Neural cell (in vitro differentiated cells): Measurements from ENCODE around the gene CCDC102A.

ENCODE experiments used
- CTCF ChIP-seq: fragments of 450-650 bp; IDR thresholded peaks from 2 replicates; pipeline ENCODE4 v1.5.1; 2014; ENCODE audit warnings: antibody characterized with exemption, mild to moderate bottlenecking, moderate library complexity; ENCODE audit not compliant: poor library complexity, severe bottlenecking
- EP300 ChIP-seq: fragments of 450-650 bp; conservative IDR thresholded peaks from 2 replicates; pipeline ENCODE4 v1.6.1; 2014; ENCODE audit warnings: antibody characterized with exemption, mild to moderate bottlenecking, moderate library complexity; ENCODE audit not compliant: poor library complexity, severe bottlenecking
- EZH2 ChIP-seq: fragments of 200-600, 300-800 bp; shearing (Covaris generic), sonication (generic); IDR thresholded peaks from 2 replicates; pipeline ENCODE4 v1.6.1; 2014; ENCODE audit warnings: antibody characterized with exemption, low read length, borderline replicate concordance, mild to moderate bottlenecking; ENCODE audit not compliant: insufficient read depth, poor library complexity, severe bottlenecking
- POLR2AphosphoS5 ChIP-seq: IDR thresholded peaks from 2 replicates; pipeline ENCODE4 v1.6.1; 2012
- RAD21 ChIP-seq: fragments of 450-650 bp; conservative IDR thresholded peaks from 2 replicates; pipeline ENCODE4 v1.6.1; 2014; ENCODE audit warnings: antibody characterized with exemption, mild to moderate bottlenecking, moderate library complexity
- REST ChIP-seq: IDR thresholded peaks from 2 replicates; pipeline ENCODE4 v1.6.1; 2012; ENCODE audit warnings: borderline replicate concordance
- TAF1 ChIP-seq: IDR thresholded peaks from 2 replicates; pipeline ENCODE4 v1.6.1; 2012; ENCODE audit warnings: low read depth

- TF ChIP-seq EP300 (no peak), POLR2AphosphoS5 (no peak), CTCF (no peak), TAF1 (no peak), EZH2 (no peak), REST (no peak), RAD21 (no peak)
Observed at GRCh38 chr16:57571098-57571497, 34.7 kb upstream of the CCDC102A start.
